Measurements from ENCODE around the gene ANXA11.

DNA sequence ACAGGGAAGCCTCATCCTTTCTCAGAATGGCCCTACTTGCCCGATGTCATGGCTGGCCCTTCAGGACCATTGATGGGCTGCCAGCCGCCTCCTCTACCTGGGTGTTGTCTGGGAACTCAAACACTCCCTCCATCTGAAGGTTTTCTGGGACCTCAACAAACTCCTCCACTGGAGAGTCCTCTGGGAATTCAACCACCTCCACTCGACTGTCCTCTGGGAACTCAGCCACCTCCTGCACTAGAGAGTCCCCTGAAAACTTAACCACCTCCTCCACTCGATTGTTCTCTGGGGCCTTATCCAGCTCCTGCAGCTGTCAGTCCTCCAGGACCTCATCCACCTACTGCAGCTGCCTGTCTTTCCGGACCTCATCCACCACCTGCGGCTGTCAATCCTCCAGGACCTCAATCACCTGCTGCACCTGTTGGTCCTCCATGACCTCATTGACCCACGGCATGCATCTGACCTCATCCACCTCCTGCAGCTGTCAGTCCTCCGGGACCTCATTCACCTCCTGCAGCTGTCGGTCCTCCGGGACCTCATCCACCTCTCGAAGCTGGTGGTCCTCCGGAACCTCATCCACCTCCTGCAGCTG, 47.1 kb upstream of the ANXA11 start:
- TF ChIP-seq, protein P1, sequence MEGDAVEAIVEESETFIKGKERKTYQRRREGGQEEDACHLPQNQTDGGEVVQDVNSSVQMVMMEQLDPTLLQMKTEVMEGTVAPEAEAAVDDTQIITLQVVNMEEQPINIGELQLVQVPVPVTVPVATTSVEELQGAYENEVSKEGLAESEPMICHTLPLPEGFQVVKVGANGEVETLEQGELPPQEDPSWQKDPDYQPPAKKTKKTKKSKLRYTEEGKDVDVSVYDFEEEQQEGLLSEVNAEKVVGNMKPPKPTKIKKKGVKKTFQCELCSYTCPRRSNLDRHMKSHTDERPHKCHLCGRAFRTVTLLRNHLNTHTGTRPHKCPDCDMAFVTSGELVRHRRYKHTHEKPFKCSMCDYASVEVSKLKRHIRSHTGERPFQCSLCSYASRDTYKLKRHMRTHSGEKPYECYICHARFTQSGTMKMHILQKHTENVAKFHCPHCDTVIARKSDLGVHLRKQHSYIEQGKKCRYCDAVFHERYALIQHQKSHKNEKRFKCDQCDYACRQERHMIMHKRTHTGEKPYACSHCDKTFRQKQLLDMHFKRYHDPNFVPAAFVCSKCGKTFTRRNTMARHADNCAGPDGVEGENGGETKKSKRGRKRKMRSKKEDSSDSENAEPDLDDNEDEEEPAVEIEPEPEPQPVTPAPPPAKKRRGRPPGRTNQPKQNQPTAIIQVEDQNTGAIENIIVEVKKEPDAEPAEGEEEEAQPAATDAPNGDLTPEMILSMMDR (conservative IDR thresholded peaks at IDR 0.05 in 1 of 2, IDR thresholded peaks at IDR 0.05 in 1 of 2; ENCODE audit: extremely low read depth in 1 of 2, insufficient read depth in 1 of 2, low read depth in 1 of 2, low read length in 2 of 2) = no peak
- TF ChIP-seq EZH2 (IDR thresholded peaks at IDR 0.05; ENCODE audit: borderline replicate concordance, low read length) = no peak

Measured in mammary epithelial cell (primary cell).